Skeletal muscle tissue (tissue), 4 donors: ENCODE measurements around the gene ADGRB3. TPM values are rescaled to one million over a fixed set of nuclear protein-coding genes. Genes with fewer than 3 reads are reported as not detected.

Experiments
- H3K27ac ChIP-seq: one replicate; pipeline ENCODE4 v1.7.0; 2013; ENCODE audit warnings: mild to moderate bottlenecking, low read depth, low read length, inconsistent platforms
- H3K27me3 ChIP-seq, 3 donors: one replicate each; pipeline ENCODE4 v1.7.0; 2013; ENCODE audit warnings: low read length in 3 of 3; ENCODE audit not compliant: control insufficient read depth in 3 of 3, insufficient read depth in 3 of 3
- H3K36me3 ChIP-seq, 3 donors: one replicate each; pipeline ENCODE4 v1.7.0; 2013; ENCODE audit warnings: low read length in 3 of 3; ENCODE audit not compliant: control insufficient read depth in 3 of 3, insufficient read depth in 3 of 3
- H3K4me1 ChIP-seq, 3 donors: one replicate each; pipeline ENCODE4 v1.7.0; 2013; ENCODE audit warnings: low read length in 3 of 3, mild to moderate bottlenecking in 3 of 3; ENCODE audit not compliant: control insufficient read depth in 3 of 3, insufficient read depth in 3 of 3
- H3K4me3 ChIP-seq, 3 donors: one replicate each; pipeline ENCODE4 v1.7.0; 2013; ENCODE audit warnings: low read length in 3 of 3
- H3K9ac ChIP-seq, 3 donors: one replicate each; pipeline ENCODE4 v1.7.0; 2013; ENCODE audit warnings: low read length in 3 of 3, mild to moderate bottlenecking in 3 of 3, moderate library complexity in 2 of 3, low read depth in 1 of 3
- H3K9me3 ChIP-seq, 3 donors: one replicate each; pipeline ENCODE4 v1.7.0; 2013; ENCODE audit warnings: low read length in 3 of 3; ENCODE audit not compliant: control insufficient read depth in 3 of 3
- total RNA-seq: library from RNA; depleted of rRNA; stranded (reverse); fragments of >200 nt; gene quantifications from one replicate; pipeline ENCODE4 v1.2.3, GENCODE V29; 2014
- donor health status: Osteomylitis.

Gene ADGRB3
- total RNA-seq, 1 donor from 2014 or later, result 3.1 TPM

- no peaks in the 10 kb centered on the region for H3K27me3 ChIP-seq
- H3K27ac ChIP-seq, result no peak overlapping the region
- no peaks in the 10 kb centered on the region for H3K36me3 ChIP-seq
- H3K9me3 ChIP-seq, result no peaks in the 10 kb centered on the region
- no peak overlapping the region for H3K9ac ChIP-seq
- H3K4me1 ChIP-seq, result no peaks in the 10 kb centered on the region
- no peak overlapping the region for H3K4me3 ChIP-seq
Observed at GRCh38 chr6:69022993-69023392, 387.9 kb downstream of the ADGRB3 start.

- no peaks in the 10 kb centered on the region for H3K4me1 ChIP-seq
Observed at GRCh38 chr6:69026243-69026642, 391.2 kb downstream of the ADGRB3 start.

GRCh38 chr6:69026715-69027114, 391.6 kb downstream of the ADGRB3 start:
- no peak overlapping the region for H3K27ac ChIP-seq
- H3K27me3 ChIP-seq, result no peaks in the 10 kb centered on the region
- no peak overlapping the region for H3K9ac ChIP-seq
- no peaks in the 10 kb centered on the region for H3K4me1 ChIP-seq
- H3K4me3 ChIP-seq, result no peak overlapping the region
- no peaks in the 10 kb centered on the region for H3K36me3 ChIP-seq
- no peaks in the 10 kb centered on the region for H3K9me3 ChIP-seq

More at GRCh38 chr6:69026243-69026642, 391.2 kb downstream of the ADGRB3 start:
- Histone ChIP-seq H3K27me3 (no peaks in the 10 kb centered on the region), H3K4me3 (no peak overlapping the region), H3K9ac (no peak overlapping the region), H3K36me3 (no peaks in the 10 kb centered on the region), H3K9me3 (no peaks in the 10 kb centered on the region), H3K27ac (no peak overlapping the region)

- Histone ChIP-seq H3K27me3 (no peaks in the 10 kb centered on the region), H3K27ac (no peak overlapping the region), H3K9ac (no peak overlapping the region), H3K4me3 (no peak overlapping the region), H3K4me1 (no peaks in the 10 kb centered on the region), H3K36me3 (no peaks in the 10 kb centered on the region), H3K9me3 (no peaks in the 10 kb centered on the region)
Observed at GRCh38 chr6:69027861-69028260, 392.8 kb downstream of the ADGRB3 start.

GRCh38 chr6:69038841-69039240, 403.8 kb downstream of the ADGRB3 start:
- no peaks in the 10 kb centered on the region for H3K27me3 ChIP-seq

GRCh38 chr6:69042297-69042696, 407.2 kb downstream of the ADGRB3 start:
- Histone ChIP-seq H3K27me3 (no peaks in the 10 kb centered on the region), H3K27ac (no peak overlapping the region), H3K4me3 (no peak overlapping the region), H3K4me1 (no peaks in the 10 kb centered on the region), H3K36me3 (no peaks in the 10 kb centered on the region), H3K9me3 (no peaks in the 10 kb centered on the region), H3K9ac (no peak overlapping the region)

More at GRCh38 chr6:69038841-69039240, 403.8 kb downstream of the ADGRB3 start:
- H3K36me3 ChIP-seq, result no peaks in the 10 kb centered on the region
- H3K4me1 ChIP-seq, result no peaks in the 10 kb centered on the region
- H3K9me3 ChIP-seq, result no peaks in the 10 kb centered on the region
- no peak overlapping the region for H3K4me3 ChIP-seq
- no peak overlapping the region for H3K27ac ChIP-seq
- H3K9ac ChIP-seq, result no peak overlapping the region

- H3K9me3 ChIP-seq, result no peaks in the 10 kb centered on the region
- H3K27ac ChIP-seq, result no peak overlapping the region
- no peaks in the 10 kb centered on the region for H3K27me3 ChIP-seq
- no peak overlapping the region for H3K4me3 ChIP-seq
- H3K9ac ChIP-seq, result no peak overlapping the region
- H3K36me3 ChIP-seq, result no peaks in the 10 kb centered on the region
- no peaks in the 10 kb centered on the region for H3K4me1 ChIP-seq
Observed at GRCh38 chr6:69044534-69044933, 409.5 kb downstream of the ADGRB3 start.

- Histone ChIP-seq H3K9me3 (no peaks in the 10 kb centered on the region), H3K27ac (no peak overlapping the region), H3K36me3 (no peaks in the 10 kb centered on the region), H3K9ac (no peak overlapping the region), H3K4me1 (no peaks in the 10 kb centered on the region), H3K27me3 (no peaks in the 10 kb centered on the region), H3K4me3 (no peak overlapping the region)
Observed at GRCh38 chr6:69059413-69059812, 424.3 kb downstream of the ADGRB3 start.

GRCh38 chr6:69061066-69061465, 426.0 kb downstream of the ADGRB3 start:
- Histone ChIP-seq H3K27me3 (no peaks in the 10 kb centered on the region), H3K4me1 (no peaks in the 10 kb centered on the region), H3K9me3 (no peaks in the 10 kb centered on the region), H3K9ac (no peak overlapping the region), H3K4me3 (no peak overlapping the region), H3K36me3 (no peaks in the 10 kb centered on the region), H3K27ac (no peak overlapping the region)

GRCh38 chr6:69063401-69063800, 428.3 kb downstream of the ADGRB3 start:
- no peaks in the 10 kb centered on the region for H3K9me3 ChIP-seq
- no peak overlapping the region for H3K27ac ChIP-seq
- no peaks in the 10 kb centered on the region for H3K36me3 ChIP-seq
- no peaks in the 10 kb centered on the region for H3K27me3 ChIP-seq
- H3K4me3 ChIP-seq, result no peak overlapping the region
- H3K4me1 ChIP-seq, result no peaks in the 10 kb centered on the region
- no peak overlapping the region for H3K9ac ChIP-seq

- no peaks in the 10 kb centered on the region for H3K36me3 ChIP-seq
- H3K27me3 ChIP-seq, result no peaks in the 10 kb centered on the region
- no peaks in the 10 kb centered on the region for H3K4me1 ChIP-seq
- no peak overlapping the region for H3K4me3 ChIP-seq
- no peaks in the 10 kb centered on the region for H3K9me3 ChIP-seq
- H3K9ac ChIP-seq, result no peak overlapping the region
- no peak overlapping the region for H3K27ac ChIP-seq
Observed at GRCh38 chr6:69064226-69064625, 429.1 kb downstream of the ADGRB3 start.
